Aorta (tissue), 5 donors: ENCODE measurements around the gene GOLGA6D. TPM values are rescaled to one million over a fixed set of nuclear protein-coding genes. Genes with fewer than 3 reads are reported as not detected.
"Not testable (repeated sequence)": the region's sequence is repeated elsewhere in the genome, so short reads cannot be mapped to it uniquely, and the experiment has no call there.

Experiments used
- ATAC-seq: fragments of 200-7000 bp; cut with Tn5 transposase; one replicate; pipeline ENCODE4 v1.9.1; 2022; ENCODE audit warnings: moderate library complexity; ENCODE audit not compliant: low FRiP score
- DNase-seq, 2 donors: peaks; one replicate each; pipeline ENCODE4 v3.0.0-alpha.2; 2020
- H3K27ac ChIP-seq, 2 donors: one replicate each; pipeline ENCODE4 v1.5.1; 2013; ENCODE audit warnings: low read length in 2 of 2, mild to moderate bottlenecking in 2 of 2, moderate library complexity in 2 of 2, control low read depth in 1 of 2, inconsistent platforms in 1 of 2, low read depth in 1 of 2
- H3K27me3 ChIP-seq, 2 donors: one replicate each; pipeline ENCODE4 v1.6.1; 2013; ENCODE audit warnings: control low read depth in 1 of 2, low read length in 1 of 2, mild to moderate bottlenecking in 1 of 2, moderate library complexity in 1 of 2; ENCODE audit not compliant: insufficient read depth in 2 of 2, control insufficient read depth in 1 of 2
- H3K36me3 ChIP-seq, 2 donors: one replicate each; pipeline ENCODE4 v1.6.1; 2013; ENCODE audit warnings: control low read depth in 1 of 2, low read length in 1 of 2, mild to moderate bottlenecking in 1 of 2; ENCODE audit not compliant: insufficient read depth in 2 of 2, control insufficient read depth in 1 of 2
- H3K4me1 ChIP-seq, 2 donors: one replicate each; pipeline ENCODE4 v1.6.1; 2013; ENCODE audit warnings: low read length in 2 of 2, control low read depth in 1 of 2, mild to moderate bottlenecking in 1 of 2, moderate library complexity in 1 of 2; ENCODE audit not compliant: insufficient read depth in 2 of 2, control insufficient read depth in 1 of 2
- H3K4me3 ChIP-seq, 2 donors: one replicate each; pipeline ENCODE4 v1.5.1; 2013; ENCODE audit warnings: low read length in 2 of 2, control low read depth in 1 of 2, mild to moderate bottlenecking in 1 of 2
- H3K9me3 ChIP-seq: one replicate; pipeline ENCODE4 v1.6.1; 2013; ENCODE audit warnings: mild to moderate bottlenecking, low read length; ENCODE audit not compliant: control insufficient read depth
- WGBS, 2 donors: extraction: QIAGEN DNeasy Blood & Tissue Kit; methylation state at CpG; one replicate each; pipeline ENCODE4 v1.1.7; 2013; 5-methylcytosine and 5-hydroxymethylcytosine counted together
- intact Hi-C, 2 donors: fragments of 100-400 bp; cut with DNase I; formaldehyde crosslinking; loops; one replicate each; pipeline versions ENCODE4 v1.14.2 to v1.15.0; 2022
- polyA plus RNA-seq, 2 donors: library from polyadenylated mRNA; stranded (reverse); fragments of 200-250 nt; gene quantifications; one replicate each; pipeline ENCODE4 v1.2.3, GENCODE V29; 2013
- total RNA-seq, 2 donors: library from RNA; stranded (reverse); fragmentation: NEBNext Ultra II Directional; extraction: Animal tissue kit (Norgen Biotek cat#: 25700); gene quantifications; one replicate each; pipeline ENCODE4 v1.2.1, GENCODE V29; 2021
- donor health status: healthy with polysubstance abuse.
- donor health status: Bipolar disorder and iron deficiency.
- donor health status: DM: no; HTN: no; CAD: no.
- donor health status: DM: no; HTN: no; CAD: no.
- donor health status: DM: yes; HTN: yes; CAD: no.

Gene GOLGA6D
- total and polyA plus RNA-seq, 4 donors = 0.08 to 0.12 TPM; not detected in 2

GRCh38 chr15:75335313-75335704 lies 52.7 kb downstream of the GOLGA6D start:
- Histone ChIP-seq H3K36me3 (no peaks in the 10 kb centered on the region), H3K4me3 (peak overlapping the region in 1 of 2 donors; percentile 50), H3K27me3 (no peaks in the 10 kb centered on the region), H3K27ac (no peak overlapping the region), H3K9me3 (no peaks in the 10 kb centered on the region), H3K4me1 (peaks cover 0 to 2% of the 10 kb centered on the region in 2 donors)
- intact Hi-C loops = no loop called here
- 41 to 43% methylated on average over 3 of the region's 3 CpGs for WGBS, 2 donors
- ATAC-seq (no peak), DNase-seq (no peak)

DNA sequence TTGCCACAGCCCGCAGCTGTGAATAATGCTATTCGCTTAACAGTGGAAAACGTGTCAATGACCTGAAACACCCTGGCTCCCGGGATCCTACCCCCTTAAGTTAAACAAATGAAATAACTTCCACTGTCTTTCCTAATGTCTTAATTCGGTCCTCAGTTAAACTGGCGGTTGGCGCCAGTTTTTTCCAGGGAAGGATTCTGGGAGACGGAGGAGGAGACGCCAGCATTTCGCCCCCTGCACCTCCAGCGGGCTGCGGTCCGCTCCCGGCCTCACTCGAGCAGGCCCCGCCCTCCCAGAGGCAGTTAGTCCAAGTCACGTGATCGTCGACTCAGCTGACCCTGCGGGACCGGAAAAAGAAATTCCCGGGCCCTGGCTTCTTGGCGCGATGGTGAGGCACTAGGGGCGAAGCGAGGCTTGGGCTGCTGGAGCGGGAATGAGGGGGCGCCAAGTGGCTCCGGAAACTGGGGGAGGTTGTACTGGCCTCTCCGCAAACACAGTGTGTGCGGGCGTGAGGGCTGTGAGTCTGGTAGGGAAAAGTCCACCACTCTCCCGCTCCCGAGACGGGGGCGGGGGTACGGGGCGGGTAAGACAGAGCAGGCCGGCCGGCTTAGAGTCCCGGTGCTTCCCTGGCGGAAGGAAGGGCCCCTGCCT lies 53.2 kb downstream of the GOLGA6D start, which contains the start of gene COMMD4:
Gene COMMD4, plus strand, starts transcription at position 359 of the 651 bp plus-strand sequence. Its CDS starts 27 bp downstream, at position 386.
- H3K27ac ChIP-seq = peak within 1 kb of the TSS in 1 of 2 donors; percentile 2
- peak; percentile 93 for ATAC-seq

DNA sequence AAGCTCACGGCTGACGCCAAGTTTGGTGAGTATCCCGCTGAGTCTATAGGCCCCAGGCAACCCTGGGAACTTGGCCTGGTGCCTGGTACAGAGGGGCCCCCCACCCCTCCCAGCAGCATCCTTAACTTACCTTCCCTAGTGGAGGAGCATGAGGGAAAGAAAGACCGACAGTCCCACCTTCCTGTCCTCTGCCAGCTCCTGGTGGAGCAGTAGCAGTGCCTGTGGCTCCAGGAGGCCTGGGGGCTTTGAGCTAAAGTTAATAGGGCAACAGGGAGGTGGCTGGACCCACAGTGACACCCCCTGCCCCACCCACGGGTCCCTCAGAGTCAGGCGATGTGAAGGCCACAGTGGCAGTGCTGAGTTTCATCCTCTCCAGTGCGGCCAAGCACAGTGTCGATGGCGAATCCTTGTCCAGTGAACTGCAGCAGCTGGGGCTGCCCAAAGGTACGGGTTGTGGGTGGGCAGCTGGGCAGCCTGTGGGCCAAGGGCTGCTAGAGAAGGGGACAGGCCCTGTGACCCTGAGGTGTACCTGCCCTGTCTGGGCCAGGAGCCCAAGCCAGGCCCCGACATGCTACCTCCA lies 56.1 kb downstream of the GOLGA6D start:
- peaks cover 0 to 2% of the 10 kb centered on the region in 2 donors for H3K4me1 ChIP-seq
- H3K27me3 ChIP-seq = no peaks in the 10 kb centered on the region
- no peak for ATAC-seq
- intact Hi-C loops = no loop called here
- no peak overlapping the region for H3K27ac ChIP-seq
- H3K4me3 ChIP-seq = no peak overlapping the region
- DNase-seq = no peak
- WGBS, 2 donors = 91 to 92% methylated on average over 11 of the region's 11 CpGs
- no peaks in the 10 kb centered on the region for H3K36me3 ChIP-seq
- no peaks in the 10 kb centered on the region for H3K9me3 ChIP-seq

More for the DNA sequence above, 53.2 kb downstream of the GOLGA6D start, which contains the start of gene COMMD4:
- peak; percentile 97 to 98 for DNase-seq
- Histone ChIP-seq H3K27me3 (no peaks in the 10 kb centered on the region), H3K36me3 (no peaks in the 10 kb centered on the region), H3K4me3 (peak within 1 kb of the TSS; percentile 18 to 50), H3K4me1 (peaks cover 0 to 2% of the 10 kb centered on the region in 2 donors), H3K9me3 (no peaks in the 10 kb centered on the region)
- intact Hi-C loops = no loop called here
- 0 to 1% methylated on average over 42 of the region's 42 CpGs for WGBS, 2 donors

DNA sequence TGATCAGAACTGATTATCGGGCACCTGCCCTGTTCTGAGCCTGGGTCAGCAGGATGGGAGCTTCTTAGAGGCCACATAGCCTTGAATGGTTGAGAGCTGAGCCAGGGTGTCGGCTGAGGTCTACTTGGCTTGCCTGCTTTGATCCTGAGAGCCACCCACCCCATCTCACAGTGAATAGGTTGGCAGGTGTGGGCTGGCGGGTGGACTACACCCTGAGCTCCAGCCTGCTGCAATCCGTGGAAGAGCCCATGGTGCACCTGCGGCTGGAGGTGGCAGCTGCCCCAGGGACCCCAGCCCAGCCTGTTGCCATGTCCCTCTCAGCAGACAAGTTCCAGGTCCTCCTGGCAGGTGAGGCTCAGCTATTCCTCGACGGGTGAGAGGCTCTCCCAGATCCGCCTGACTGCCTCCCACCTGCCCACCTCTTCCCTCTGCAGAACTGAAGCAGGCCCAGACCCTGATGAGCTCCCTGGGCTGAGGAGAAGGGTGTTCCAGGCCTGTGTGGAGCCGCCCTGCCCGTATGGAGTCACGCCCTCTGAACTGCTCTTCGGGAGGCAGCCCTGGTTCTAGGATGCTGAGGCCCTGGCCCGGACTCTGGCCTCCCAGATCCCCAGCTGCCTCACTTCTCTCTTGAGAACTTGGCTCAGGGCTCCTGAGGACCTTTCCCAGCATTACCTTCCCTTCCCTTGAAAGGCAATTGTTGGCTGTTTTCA lies 57.1 kb downstream of the GOLGA6D start:
- intact Hi-C loops = no loop called here
- peaks cover 0 to 2% of the 10 kb centered on the region in 2 donors for H3K4me1 ChIP-seq
- no peak overlapping the region for H3K4me3 ChIP-seq
- no peak overlapping the region for H3K27ac ChIP-seq
- DNase-seq = peak in 1 of 2 donors; percentile 72
- WGBS, 2 donors = 89 to 91% methylated on average over 13 of the region's 13 CpGs
- no peaks in the 10 kb centered on the region for H3K27me3 ChIP-seq
- no peak for ATAC-seq
- no peaks in the 10 kb centered on the region for H3K36me3 ChIP-seq
- no peaks in the 10 kb centered on the region for H3K9me3 ChIP-seq

GRCh38 chr15:75342221-75342620 lies 59.6 kb downstream of the GOLGA6D start:
- intact Hi-C loops = no loop called here
- H3K27me3 ChIP-seq = no peaks in the 10 kb centered on the region
- 85 to 86% methylated on average over 6 of the region's 6 CpGs for WGBS, 2 donors
- H3K9me3 ChIP-seq = no peaks in the 10 kb centered on the region
- no peak overlapping the region for H3K27ac ChIP-seq
- no peak for ATAC-seq
- H3K4me1 ChIP-seq = no peaks in the 10 kb centered on the region
- no peak overlapping the region for H3K4me3 ChIP-seq
- DNase-seq = peak in 1 of 2 donors; percentile 22
- H3K36me3 ChIP-seq = no peaks in the 10 kb centered on the region

DNA sequence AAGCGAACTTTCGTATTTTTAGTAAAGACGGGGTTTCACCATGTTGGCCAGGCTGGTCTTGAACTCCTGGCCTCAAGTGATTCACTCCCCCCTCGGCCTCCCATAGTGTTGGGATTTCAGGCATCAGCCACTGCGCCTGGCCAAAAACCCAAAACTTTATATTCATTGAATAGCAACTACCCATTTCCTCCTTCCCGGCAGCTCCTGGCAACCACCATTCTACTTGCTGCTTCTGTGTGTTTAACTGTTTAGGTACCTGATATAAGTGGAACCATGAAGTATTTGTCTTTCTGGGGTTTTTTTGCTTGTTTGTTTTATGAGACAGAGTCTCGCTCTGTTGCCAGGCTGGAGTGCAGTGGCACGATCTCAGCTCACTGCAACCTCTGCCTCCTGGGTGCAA lies 61.3 kb downstream of the GOLGA6D start:
- peak in 1 of 2 donors; percentile 48 for DNase-seq
- intact Hi-C loops, H3K4me3 ChIP-seq, ATAC-seq, H3K36me3 ChIP-seq, H3K4me1 ChIP-seq, H3K27ac ChIP-seq, H3K27me3 ChIP-seq, H3K9me3 ChIP-seq: not testable (repeated sequence)
- WGBS, 2 donors = 22 to 31% methylated on average over 8 of the region's 8 CpGs

Other genes with a start within 250 kb of the GOLGA6D start
- 10 to 100 TPM; 24.6 to 26.8 TPM for gene C15orf39, start 81.0 kb upstream of the GOLGA6D start, total RNA-seq
- gene C15orf39, start 81.0 kb upstream of the GOLGA6D start, polyA plus RNA-seq = 1 to 10 TPM; 8.1 to 8.6 TPM
- gene GOLGA6C, start 24.5 kb upstream of the GOLGA6D start, total RNA-seq = not detected
- gene GOLGA6C, start 24.5 kb upstream of the GOLGA6D start, polyA plus RNA-seq = not detected
- gene COMMD4, start 53.2 kb downstream of the GOLGA6D start, total RNA-seq = 10 to 100 TPM; 27.0 to 32.8 TPM
- 100 to 1,000 TPM in 1 of 2 donors, 10 to 100 TPM in 1; 45.6 to 136 TPM for gene COMMD4, start 53.2 kb downstream of the GOLGA6D start, polyA plus RNA-seq
- 10 to 100 TPM; 15.4 to 45.5 TPM for gene NEIL1, start 64.2 kb downstream of the GOLGA6D start, total RNA-seq
- gene NEIL1, start 64.2 kb downstream of the GOLGA6D start, polyA plus RNA-seq = 10 to 100 TPM in 1 of 2 donors, 1 to 10 TPM in 1; 7.9 to 80.4 TPM
- gene MAN2C1, start 85.8 kb downstream of the GOLGA6D start, total RNA-seq = 100 to 1,000 TPM; 198 to 257 TPM
- 100 to 1,000 TPM in 1 of 2 donors, 10 to 100 TPM in 1; 49.2 to 768 TPM for gene MAN2C1, start 85.8 kb downstream of the GOLGA6D start, polyA plus RNA-seq
- 10 to 100 TPM; 67.1 to 67.9 TPM for gene SIN3A, start 168.9 kb downstream of the GOLGA6D start, total RNA-seq
- gene SIN3A, start 168.9 kb downstream of the GOLGA6D start, polyA plus RNA-seq = 10 to 100 TPM in 1 of 2 donors, 1 to 10 TPM in 1; 7.6 to 14.1 TPM